Kidney capillary endothelial cell (primary cell): Measurements from ENCODE around the gene KLF17.
"Not testable (repeated sequence)": the region's sequence is repeated elsewhere in the genome, so short reads cannot be mapped to it uniquely, and the experiment has no call there.

Source experiments
- DNase-seq: peaks from one replicate; pipeline ENCODE4 v3.0.0-alpha.2; 2018; ENCODE audit warnings: low spot score

KLF17 gene

GRCh38 chr1:44108971-44109370 is 9.7 kb upstream of the KLF17 start:
- no peak for DNase-seq

- DNase-seq: no peak
Measured at GRCh38 chr1:44110916-44111315, 7.7 kb upstream of the KLF17 start.

DNA sequence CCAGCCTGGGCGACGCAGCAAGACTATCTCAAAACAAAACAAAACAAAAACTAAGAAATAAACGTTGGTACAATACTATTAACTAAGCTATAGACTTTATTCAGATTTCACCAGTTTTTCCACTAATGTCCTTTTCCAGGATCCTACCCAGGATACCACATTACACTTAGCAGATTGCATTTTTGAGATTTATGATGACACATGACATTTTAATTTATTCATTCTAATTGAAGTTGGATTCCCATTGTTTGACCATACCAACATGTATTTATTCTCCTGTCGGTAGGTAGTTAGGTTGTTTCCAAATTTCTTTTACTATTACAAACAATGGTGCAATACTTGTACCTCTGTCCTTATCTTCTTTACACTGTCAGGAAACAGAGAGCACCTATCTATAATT is 6.8 kb upstream of the KLF17 start:
- no peak for DNase-seq

GRCh38 chr1:44112486-44112885 is 6.1 kb upstream of the KLF17 start:
- no peak for DNase-seq

DNA sequence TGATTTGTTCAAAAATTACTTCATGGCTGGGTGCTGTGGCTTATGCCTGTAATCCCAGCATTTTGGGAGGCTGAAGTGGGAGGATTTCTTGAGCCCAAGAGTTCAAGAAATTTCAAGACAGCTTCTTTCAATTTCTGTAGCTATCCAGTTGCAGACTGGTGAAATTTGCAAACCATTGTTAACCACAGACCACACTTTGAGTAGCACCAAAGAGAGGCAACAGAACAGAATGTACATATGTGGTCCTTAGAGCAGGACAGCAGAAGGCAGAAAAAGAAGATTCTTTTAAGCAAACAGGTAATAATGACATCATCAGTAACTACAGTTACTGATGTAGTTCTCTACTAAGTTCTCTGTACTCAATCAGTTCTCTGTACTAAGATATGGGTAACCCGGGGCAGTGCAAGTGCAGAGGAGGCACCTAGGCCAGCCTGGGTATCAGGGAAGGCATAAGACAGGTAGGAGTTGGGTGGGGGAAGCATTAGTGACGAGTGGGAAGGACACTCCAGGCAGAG is 5.5 kb upstream of the KLF17 start:
- DNase-seq: no peak

DNA sequence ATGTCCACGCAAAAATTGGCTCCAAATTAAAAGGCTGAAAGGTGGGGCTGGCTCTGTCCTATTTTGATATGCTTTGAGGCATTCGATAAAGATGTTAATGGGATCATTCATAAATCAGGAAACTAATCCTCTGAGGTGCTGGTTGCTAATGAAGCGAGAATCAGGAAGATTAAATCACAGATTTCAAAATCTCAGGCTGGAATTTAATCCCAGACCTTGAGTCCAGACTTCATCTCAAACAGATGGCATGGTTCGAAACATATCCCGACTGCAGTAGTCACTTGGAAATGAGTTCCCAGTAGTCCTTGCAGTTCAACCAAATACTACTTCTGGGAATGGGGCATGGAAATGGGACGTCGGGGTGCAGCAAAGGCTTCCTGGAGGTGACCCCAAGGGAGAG is 4.5 kb upstream of the KLF17 start:
- no peak for DNase-seq

GRCh38 chr1:44117272-44117671 is 1.3 kb upstream of the KLF17 start:
- not testable (repeated sequence) for DNase-seq

GRCh38 chr1:44119525-44119924 is 904 bp downstream of the KLF17 start:
- no peak for DNase-seq

- no peak for DNase-seq
Measured at GRCh38 chr1:44120398-44120949, 1.9 kb downstream of the KLF17 start.

GRCh38 chr1:44129616-44130500 is 11.2 kb downstream of the KLF17 start:
- no peak for DNase-seq

- no peak for DNase-seq
Measured at GRCh38 chr1:44131411-44131810, 12.8 kb downstream of the KLF17 start.

GRCh38 chr1:44134071-44134920 is 15.7 kb downstream of the KLF17 start:
- DNase-seq: no peak

- no peak for DNase-seq
Measured at GRCh38 chr1:44135886-44136285, 17.3 kb downstream of the KLF17 start.

DNA sequence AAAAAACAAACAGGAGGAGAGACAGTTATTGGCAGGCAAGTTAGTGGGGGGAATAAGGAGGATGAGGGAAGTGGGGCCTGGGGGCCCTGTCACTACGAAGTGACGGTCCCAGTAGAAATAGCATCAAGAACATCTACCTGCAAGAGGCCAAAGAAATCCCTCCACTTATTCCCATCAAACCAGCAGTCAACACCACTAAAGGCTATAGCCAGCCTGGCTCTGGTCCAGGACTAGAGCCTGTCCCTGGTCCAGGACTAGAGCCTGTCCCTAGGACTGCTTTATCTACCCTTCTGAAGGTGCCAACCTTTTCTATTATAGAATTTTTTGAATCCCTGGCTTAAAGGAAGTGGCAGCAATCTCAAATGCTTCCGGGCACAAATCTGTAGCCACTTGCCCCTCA is 19.6 kb downstream of the KLF17 start:
- DNase-seq: no peak

GRCh38 chr1:44139565-44139964 is 20.9 kb downstream of the KLF17 start:
- DNase-seq: not testable (repeated sequence)

DNA sequence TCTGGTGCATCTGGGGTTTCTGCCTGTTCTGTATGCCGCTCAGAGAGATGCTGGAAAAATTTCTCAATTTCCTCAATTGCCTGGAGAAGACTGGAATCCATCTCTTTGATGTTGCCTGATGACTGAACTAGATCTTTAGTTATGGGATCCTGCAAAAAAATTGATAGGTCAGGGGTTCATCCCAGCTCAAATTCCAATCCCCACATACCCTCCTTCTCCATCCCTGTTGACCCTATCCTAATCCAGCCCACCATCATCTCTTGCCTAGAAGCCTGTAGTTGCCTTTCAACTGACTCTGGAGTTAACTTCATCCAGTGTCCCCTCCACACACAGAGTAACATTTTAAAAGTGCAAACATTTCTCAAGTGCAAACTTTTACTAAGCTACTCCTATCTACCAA is 22.9 kb downstream of the KLF17 start, which contains the start of gene KLF18:
Gene KLF18, minus strand, starts transcription at position 101 of the 400 bp plus-strand sequence. Its CDS starts 0 bp downstream, at position 101.
- no peak for DNase-seq

DNA sequence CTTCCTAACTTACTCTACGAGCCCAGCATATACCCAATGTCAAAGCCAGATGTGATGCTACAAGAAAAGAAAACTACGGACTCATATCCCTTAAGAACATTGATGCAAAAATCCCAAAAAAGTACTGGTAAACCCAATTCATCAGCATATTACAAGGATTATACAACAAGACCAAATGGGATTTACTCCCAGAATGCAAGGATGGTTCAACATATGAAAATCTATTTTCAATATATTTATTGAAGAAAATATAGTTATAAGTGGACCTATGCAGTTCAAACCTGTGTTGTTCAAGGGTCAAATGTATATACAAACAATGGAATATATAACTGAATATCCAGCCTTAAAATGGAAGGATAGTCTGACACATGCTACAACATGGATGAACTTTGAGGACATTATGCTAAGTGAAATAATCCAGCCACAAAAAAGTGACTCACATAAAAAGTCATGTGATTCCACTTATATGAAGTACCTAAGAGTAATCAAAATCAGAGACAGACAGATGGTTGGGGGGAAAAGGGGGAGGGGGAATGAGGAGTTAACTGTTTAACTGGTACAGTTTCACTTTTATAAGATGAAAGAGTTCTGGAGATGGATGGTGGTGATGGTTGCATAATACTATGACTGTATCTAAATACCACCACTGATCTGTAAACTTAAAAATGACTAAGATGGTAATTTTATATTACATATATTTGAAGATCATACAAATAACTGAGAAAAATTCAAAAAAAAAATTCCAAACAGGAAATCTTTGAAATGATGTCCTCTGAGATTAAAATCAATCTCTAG is 26.5 kb downstream of the KLF17 start:
- DNase-seq: no peak

DNA sequence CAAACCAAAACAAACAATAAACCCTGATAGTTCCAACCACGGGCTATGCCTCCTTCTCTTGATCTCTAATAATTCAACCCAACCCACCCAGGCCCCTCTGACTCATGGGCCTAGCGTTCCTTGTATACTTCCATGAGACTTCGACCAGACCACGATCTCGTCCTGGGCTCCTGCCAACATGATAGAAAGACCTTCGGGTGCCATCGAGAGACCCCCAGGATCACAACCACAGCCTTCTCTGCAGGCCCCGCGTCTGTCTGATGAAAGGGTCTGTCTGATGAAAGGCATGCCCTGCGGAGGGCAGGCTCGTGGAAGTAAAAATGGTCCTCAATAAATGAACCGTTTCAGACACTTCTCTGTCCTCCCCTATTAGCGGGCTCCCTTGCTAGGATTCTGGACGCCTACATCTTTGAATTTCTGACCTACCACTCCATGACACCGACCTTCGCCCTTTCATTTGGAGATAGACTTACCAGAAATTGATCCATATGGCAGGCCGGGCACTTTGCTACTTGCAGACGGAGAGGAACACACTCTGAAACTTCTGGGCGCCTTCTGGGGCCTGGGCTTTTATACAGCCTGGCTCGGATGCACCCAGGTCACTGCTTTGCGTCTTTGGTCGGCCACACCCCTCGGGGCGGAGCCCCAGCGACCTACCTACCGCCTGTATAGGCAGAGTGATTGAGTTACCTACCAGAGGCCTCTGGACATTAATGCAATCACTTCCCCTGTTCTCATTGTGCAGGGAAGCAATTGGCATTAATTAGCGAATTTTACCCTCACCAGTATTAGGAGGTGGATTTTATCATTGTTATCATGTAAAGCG is 28.1 kb downstream of the KLF17 start:
- no peak for DNase-seq

- DNase-seq: no peak
Measured at GRCh38 chr1:44147582-44147981, 29.0 kb downstream of the KLF17 start.

GRCh38 chr1:44151332-44151731 is 32.7 kb downstream of the KLF17 start:
- DNase-seq: no peak

DNA sequence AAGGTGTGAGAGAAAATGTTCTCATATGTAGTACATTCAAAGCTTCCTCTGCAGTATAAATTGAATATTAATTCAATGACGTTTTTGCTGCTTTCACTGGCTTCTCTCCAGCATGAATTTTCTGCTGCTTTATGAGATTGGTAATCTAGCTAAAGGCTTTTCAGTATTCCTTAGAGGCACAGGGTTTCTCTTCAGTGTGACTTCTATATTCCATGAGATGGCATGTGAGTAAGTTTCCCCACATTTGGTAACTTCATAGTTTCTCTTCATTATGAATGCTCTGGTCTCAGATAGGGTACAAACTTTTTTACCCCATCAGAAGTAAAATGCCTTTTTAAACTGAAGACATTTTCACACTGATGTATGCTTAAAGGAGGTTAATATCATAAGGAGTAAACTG is 33.2 kb downstream of the KLF17 start:
- DNase-seq: no peak
